Measurements from ENCODE around the gene THSD4. TPM values are rescaled to one million over a fixed set of nuclear protein-coding genes. Genes with fewer than 3 reads are reported as not detected.

THSD4 gene
- total RNA-seq, 2 experiments from 2014 or later, result not detected

- no peak for DNase-seq (ENCODE audit: low spot score)
- no peak overlapping the region for H2AFZ ChIP-seq (ENCODE audit: low read length)
- no peaks in the 10 kb centered on the region for H3K4me1 ChIP-seq (ENCODE audit: insufficient read depth, low read length, poor library complexity, severe bottlenecking)
- ChIA-PET CTCF (ENCODE audit: unreplicated experiment) (no interaction called here), POLR2A (no interaction called here)
- peaks cover 8% of the 10 kb centered on the region; the same call in 1 of the 2 replicates for H3K9me3 ChIP-seq (ENCODE audit: low read length)
- no peaks in the 10 kb centered on the region for H3K9me2 ChIP-seq (ENCODE audit: insufficient read depth, low read length)
- no peaks in the 10 kb centered on the region for H4K20me1 ChIP-seq (ENCODE audit: insufficient read depth, low read length)
- no TSS peak for BruUV-seq (replicated peaks)
- TF ChIP-seq EZH2phosphoT487 (IDR thresholded peaks at IDR 0.05; ENCODE audit: borderline replicate concordance, low read depth, low read length), result no peak
- no peak for TF ChIP-seq CTCF (conservative IDR thresholded peaks at IDR 0.05; ENCODE audit: low read length)
- H3K79me2 ChIP-seq (ENCODE audit: insufficient read depth, low read depth, low read length), result no peaks in the 10 kb centered on the region
- no peak overlapping the region for H3K4me2 ChIP-seq (ENCODE audit: low read length)
- intact Hi-C loops (cut with micrococcal nuclease; ENCODE audit: unreplicated experiment), result no loop called here
- no peak overlapping the region for H3K4me3 ChIP-seq (ENCODE audit: low read depth, low read length, poor library complexity, severe bottlenecking)
- H3K36me3 ChIP-seq (ENCODE audit: insufficient read depth, low read length), result peaks cover 22% of the 10 kb centered on the region
- H3K27ac ChIP-seq (ENCODE audit: low read depth, low read length, poor library complexity, severe bottlenecking), result no peak overlapping the region
Observed at GRCh38 chr15:71820127-71820526, 704.9 kb downstream of the THSD4 start.

- intact Hi-C loops (cut with micrococcal nuclease; ENCODE audit: unreplicated experiment), result no loop called here
- CTCF ChIA-PET (ENCODE audit: unreplicated experiment), result no interaction called here
- TF ChIP-seq EZH2phosphoT487 (IDR thresholded peaks at IDR 0.05; ENCODE audit: borderline replicate concordance, low read depth, low read length) (no peak), CTCF (conservative IDR thresholded peaks at IDR 0.05; ENCODE audit: low read length) (no peak)
Observed at GRCh38 chr15:71821547-71822129, 706.4 kb downstream of the THSD4 start.

GRCh38 chr15:71822890-71823630 is 707.8 kb downstream of the THSD4 start:
- Histone ChIP-seq H3K4me1 (ENCODE audit: insufficient read depth, low read length, poor library complexity, severe bottlenecking) (no peaks in the 10 kb centered on the region), H3K4me3 (ENCODE audit: low read depth, low read length, poor library complexity, severe bottlenecking) (no peak overlapping the region), H3K9me3 (ENCODE audit: low read length) (peaks cover 8% of the 10 kb centered on the region; the same call in 1 of the 2 replicates), H3K27ac (ENCODE audit: low read depth, low read length, poor library complexity, severe bottlenecking) (no peak overlapping the region), H3K36me3 (ENCODE audit: insufficient read depth, low read length) (peaks cover 49% of the 10 kb centered on the region), H4K20me1 (ENCODE audit: insufficient read depth, low read length) (no peaks in the 10 kb centered on the region), H3K79me2 (ENCODE audit: insufficient read depth, low read depth, low read length) (no peaks in the 10 kb centered on the region), H3K4me2 (ENCODE audit: low read length) (no peak overlapping the region), H2AFZ (ENCODE audit: low read length) (no peak overlapping the region), H3K9me2 (ENCODE audit: insufficient read depth, low read length) (no peaks in the 10 kb centered on the region)
- no TSS peak for BruUV-seq (replicated peaks)
- ChIA-PET CTCF (ENCODE audit: unreplicated experiment) (no interaction called here), POLR2A (no interaction called here)
- DNase-seq (ENCODE audit: low spot score), result no peak
- intact Hi-C loops (cut with micrococcal nuclease; ENCODE audit: unreplicated experiment), result no loop called here
- TF ChIP-seq CTCF (conservative IDR thresholded peaks at IDR 0.05; ENCODE audit: low read length) (no peak), EZH2phosphoT487 (IDR thresholded peaks at IDR 0.05; ENCODE audit: borderline replicate concordance, low read depth, low read length) (no peak)

More at GRCh38 chr15:71821547-71822129, 706.4 kb downstream of the THSD4 start:
- Histone ChIP-seq H3K9me3 (ENCODE audit: low read length) (peaks cover 8% of the 10 kb centered on the region; the same call in 1 of the 2 replicates), H3K4me2 (ENCODE audit: low read length) (no peak overlapping the region), H2AFZ (ENCODE audit: low read length) (no peak overlapping the region), H3K79me2 (ENCODE audit: insufficient read depth, low read depth, low read length) (no peaks in the 10 kb centered on the region), H4K20me1 (ENCODE audit: insufficient read depth, low read length) (no peaks in the 10 kb centered on the region), H3K27ac (ENCODE audit: low read depth, low read length, poor library complexity, severe bottlenecking) (no peak overlapping the region), H3K36me3 (ENCODE audit: insufficient read depth, low read length) (peaks cover 35% of the 10 kb centered on the region), H3K4me1 (ENCODE audit: insufficient read depth, low read length, poor library complexity, severe bottlenecking) (no peaks in the 10 kb centered on the region), H3K9me2 (ENCODE audit: insufficient read depth, low read length) (no peaks in the 10 kb centered on the region), H3K4me3 (ENCODE audit: low read depth, low read length, poor library complexity, severe bottlenecking) (no peak overlapping the region)
- POLR2A ChIA-PET, result no interaction called here
- no peak for DNase-seq (ENCODE audit: low spot score)
- no TSS peak for BruUV-seq (replicated peaks)
